ENCODE results near the gene APELA. TPM values are rescaled to one million over a fixed set of nuclear protein-coding genes. Genes with fewer than 3 reads are reported as not detected.

APELA gene
- total and polyA plus RNA-seq, 8 donors, result 0.12 TPM; not detected in 7

GRCh38 chr4:164945146-164945545 lies 68.2 kb downstream of the APELA start:
- intact Hi-C loops (cut with DNase I), result no loop called here
- no peak for TF ChIP-seq CTCF (IDR thresholded peaks at IDR 0.05)
- DNase-seq (no peak), FAIRE-seq (no peak), ATAC-seq (no peak)
- Histone ChIP-seq H3K4me3 (no peak overlapping the region), H3K9me3 (no peaks in the 10 kb centered on the region), H3K36me3 (no peaks in the 10 kb centered on the region), H3K4me1 (no peaks in the 10 kb centered on the region), H3K27ac (no peak overlapping the region), H3K27me3 (peaks cover 0 to 4% (median 0%) of the 10 kb centered on the region in 4 donors)
- 50 to 52% methylated on average over 5 of the region's 5 CpGs for WGBS, 2 donors

GRCh38 chr4:164946810-164947209 lies 69.8 kb downstream of the APELA start:
- DNase-seq (no peak), ATAC-seq (no peak), FAIRE-seq (no peak)
- H3K4me1 ChIP-seq, result no peaks in the 10 kb centered on the region
- no peak for TF ChIP-seq CTCF (IDR thresholded peaks at IDR 0.05)
- intact Hi-C loops (cut with DNase I), result no loop called here
- H3K9me3 ChIP-seq, result no peaks in the 10 kb centered on the region
- 69 to 89% methylated on average over 5 of the region's 5 CpGs for WGBS, 2 donors
- no peaks in the 10 kb centered on the region for H3K36me3 ChIP-seq
- peaks cover 0 to 4% (median 0%) of the 10 kb centered on the region in 4 donors for H3K27me3 ChIP-seq
- H3K4me3 ChIP-seq, result no peak overlapping the region
- H3K27ac ChIP-seq, result no peak overlapping the region

Other genes starting within 250 kb of the APELA start
- gene SMIM31, start 123.0 kb upstream of the APELA start, total RNA-seq, result 1 to 10 TPM in 4 of 6 donors, under 1 TPM in 2; 0.74 to 4.2 (median 2.3) TPM
- under 1 TPM; 0.54 to 0.61 TPM for gene SMIM31, start 123.0 kb upstream of the APELA start, polyA plus RNA-seq
- gene TRIM61, start 100.5 kb downstream of the APELA start, total RNA-seq, result under 1 TPM; 0.12 to 0.47 (median 0.18) TPM
- gene TRIM61, start 100.5 kb downstream of the APELA start, polyA plus RNA-seq, result under 1 TPM; 0.11 to 0.70 TPM
- not detected for gene TRIM60, start 154.8 kb downstream of the APELA start, total RNA-seq
- not detected for gene TRIM60, start 154.8 kb downstream of the APELA start, polyA plus RNA-seq
- not detected for gene TRIM75, start 176.7 kb downstream of the APELA start, total RNA-seq
- not detected for gene TRIM75, start 176.7 kb downstream of the APELA start, polyA plus RNA-seq
- 10 to 100 TPM; 10.8 to 17.1 (median 14.1) TPM for gene TMEM192, start 235.7 kb downstream of the APELA start, total RNA-seq
- 1 to 10 TPM; 4.2 to 8.7 TPM for gene TMEM192, start 235.7 kb downstream of the APELA start, polyA plus RNA-seq